A549 (cell line): ENCODE results near the gene CAMSAP1. TPM values are rescaled to one million over a fixed set of nuclear protein-coding genes. Genes with fewer than 3 reads are reported as not detected.

Source experiments
- ATAC-seq, 2 experiments: fragments of 200-7000 bp in 1 of 2; fragments of >200 bp in 1 of 2; cut with Nextera tagmentation in 1 of 2; cut with Tn5 transposase in 1 of 2; 3 replicates each; pipeline versions ENCODE4 v1.8.0 to v1.9.1; 2018 to 2020; ENCODE audit warnings: mild to moderate bottlenecking in 1 of 2, moderate library complexity in 1 of 2
- CTCF ChIA-PET: fragments of 300-600 bp; sonication (Branson Sonifier 250); formaldehyde crosslinking; extraction: SDS; loops from one replicate; lab custom pipeline; 2021; ENCODE audit warnings: antibody characterized with exemption, inconsistent platforms; lab: Yijun Ruan, JAX
- POLR2A ChIA-PET: fragments of 350-600 bp; formaldehyde crosslinking; extraction: SDS; loops from one replicate; lab custom pipeline; 2021; ENCODE audit warnings: antibody characterized with exemption, inconsistent platforms; lab: Yijun Ruan, JAX
- DNase-seq, 2 experiments: peaks; one replicate each; pipeline versions ENCODE4 v3.0.0 to v3.0.0-alpha.2; 2011 to 2016; ENCODE audit warnings: low read depth in 1 of 2, low spot score in 1 of 2
- FAIRE-seq: peaks from 2 replicates; lab custom pipeline; 2011; peaks lifted over from hg19 to GRCh38; lab: Jason Lieb, UNC
- H3K27ac ChIP-seq, 2 experiments: fragments of >200 bp; sonication (Bioruptor Twin); formaldehyde crosslinking; 3 replicates each; pipeline ENCODE4 v1.5.1; 2016 to 2017
- H3K4me1 ChIP-seq: fragments of >200 bp; sonication (Bioruptor Twin); formaldehyde crosslinking; 3 replicates; pipeline ENCODE4 v1.6.1; 2016
- H3K4me2 ChIP-seq: fragments of >200 bp; sonication (Bioruptor Twin); formaldehyde crosslinking; 3 replicates; pipeline ENCODE4 v1.6.1; 2016
- H3K4me3 ChIP-seq: fragments of >200 bp; sonication (Bioruptor Twin); formaldehyde crosslinking; 3 replicates; pipeline ENCODE4 v1.5.1; 2016
- H3K9me3 ChIP-seq: fragments of >200 bp; sonication (Bioruptor Twin); formaldehyde crosslinking; 3 replicates; pipeline ENCODE4 v1.6.1; 2016
- BHLHE40 ChIP-seq: IDR thresholded peaks from 2 replicates; pipeline ENCODE4 v1.6.1; 2012; ENCODE audit warnings: low read depth, low read length, inconsistent platforms
- CEBPB ChIP-seq, 2 experiments: fragments of >200 bp in 1 of 2; sonication (Bioruptor Twin) in 1 of 2; formaldehyde crosslinking in 1 of 2; IDR thresholded peaks; 2 replicates each; pipeline ENCODE4 v1.6.1; 2012 to 2016
- CHD2 ChIP-seq: fragments of 150-350 bp; IDR thresholded peaks from 2 replicates; pipeline ENCODE4 v1.6.1; 2014; ENCODE audit warnings: low read length; ENCODE audit not compliant: partially characterized antibody
- EHMT2 ChIP-seq: fragments of 200-600 bp; sonication (generic); IDR thresholded peaks from 2 replicates; pipeline ENCODE4 v1.6.1; 2016; ENCODE audit warnings: antibody characterized with exemption, low read depth, mild to moderate bottlenecking, moderate library complexity
- ESRRA ChIP-seq: fragments of 150-350 bp; IDR thresholded peaks from 2 replicates; pipeline ENCODE4 v1.6.1; 2014; ENCODE audit warnings: mild to moderate bottlenecking, low read length, borderline replicate concordance
- FOSL2 ChIP-seq, 2 experiments: fragments of 450-650 bp in 1 of 2; fragments of >200 bp in 1 of 2; sonication (Bioruptor Twin) in 1 of 2; formaldehyde crosslinking; IDR thresholded peaks; 2 replicates each; pipeline versions ENCODE4 v1.5.0 to v1.6.1; 2016 to 2020; ENCODE audit warnings: mild to moderate bottlenecking in 1 of 2, moderate library complexity in 1 of 2
- FOXS1 ChIP-seq: fragments of 250-450 bp; sonication (Bioruptor Pico); IDR thresholded peaks from 2 replicates; pipeline ENCODE4 v1.5.0; 2020; ENCODE audit warnings: mild to moderate bottlenecking, moderate library complexity
- HDAC2 ChIP-seq: fragments of 200-600 bp; sonication (generic); IDR thresholded peaks from 2 replicates; pipeline ENCODE4 v1.6.1; 2016
- JUNB ChIP-seq: fragments of >200 bp; sonication (Bioruptor Twin); formaldehyde crosslinking; IDR thresholded peaks from 2 replicates; pipeline ENCODE4 v1.6.1; 2016
- KDM1A ChIP-seq: fragments of 200-600 bp; sonication (generic); IDR thresholded peaks from 2 replicates; pipeline ENCODE4 v1.6.1; 2016; ENCODE audit warnings: low read depth, mild to moderate bottlenecking
- KDM5A ChIP-seq: fragments of 200-600 bp; sonication (generic); IDR thresholded peaks from 2 replicates; pipeline ENCODE4 v1.6.1; 2016; ENCODE audit warnings: antibody characterized with exemption, mild to moderate bottlenecking
- NFE2L2 ChIP-seq: fragments of 150-350 bp; conservative IDR thresholded peaks from 2 replicates; pipeline ENCODE4 v1.6.1; 2014; ENCODE audit warnings: low read length
- RCOR1 ChIP-seq: fragments of 150-350 bp; IDR thresholded peaks from 2 replicates; pipeline ENCODE4 v1.6.1; 2014; ENCODE audit warnings: antibody characterized with exemption, low read length, low read depth
- RFX5 ChIP-seq: fragments of 450-650 bp; IDR thresholded peaks from 2 replicates; pipeline ENCODE4 v1.7.1; 2014; ENCODE audit warnings: antibody characterized with exemption, mild to moderate bottlenecking, moderate library complexity
- SMC3 ChIP-seq: fragments of >200 bp; sonication (Bioruptor Twin); formaldehyde crosslinking; IDR thresholded peaks from 3 replicates; pipeline ENCODE4 v1.6.1; 2018; ENCODE audit warnings: inconsistent platforms
- TFCP2L1 ChIP-seq: fragments of 250-450 bp; sonication (Bioruptor Pico); IDR thresholded peaks from 2 replicates; pipeline ENCODE4 v1.5.0; 2021; ENCODE audit warnings: mild to moderate bottlenecking
- WGBS: methylation state at CpG from one replicate; pipeline ENCODE4 v1.1.6; 2017; ENCODE audit errors: missing lambda C conversion rate; 5-methylcytosine and 5-hydroxymethylcytosine counted together
- polyA plus RNA-seq, 4 experiments: library from polyadenylated mRNA; depleted of rRNA in 3 of 4; stranded (reverse); fragments of >200 nt; fragmentation: RNase III in 1 of 4; extraction: RNeasy Plus Mini Kit Qiagen cat#74134 plus additional on column Dnase treatment in 1 of 4; gene quantifications; 2 replicates in 3 of 4; 3 replicates in 1 of 4; pipeline ENCODE4 v1.2.3, GENCODE V29; 2011 to 2017
- TF ChIP-seq, protein P1 (sequence below): IDR thresholded peaks from 2 replicates; pipeline ENCODE4 v1.6.1; 2012
- TF ChIP-seq, protein P2 (sequence below): fragments of 450-650 bp; IDR thresholded peaks from 2 replicates; pipeline ENCODE4 v1.6.1; 2014; ENCODE audit warnings: antibody characterized with exemption
- TF ChIP-seq, protein P3 (sequence below): fragments of 150-350 bp; IDR thresholded peaks from 2 replicates; pipeline ENCODE4 v1.6.1; 2014; ENCODE audit warnings: low read depth, mild to moderate bottlenecking, low read length
- TF ChIP-seq, protein P4 (sequence below): fragments of 200-600 bp; sonication (generic); IDR thresholded peaks from 2 replicates; pipeline ENCODE4 v1.6.1; 2016; ENCODE audit warnings: antibody characterized with exemption, mild to moderate bottlenecking, moderate library complexity
- TF ChIP-seq, protein P5 (sequence below): IDR thresholded peaks from 2 replicates; pipeline ENCODE4 v1.6.1; 2012; ENCODE audit warnings: low read depth, borderline replicate concordance
- TF ChIP-seq, protein P6 (sequence below): fragments of >200 bp; sonication (Bioruptor Twin); formaldehyde crosslinking; IDR thresholded peaks from 3 replicates; pipeline ENCODE4 v1.6.1; 2016
- TF ChIP-seq, protein P7 (sequence below): fragments of 250-450 bp; sonication (Bioruptor Pico); IDR thresholded peaks from 2 replicates; pipeline ENCODE4 v1.5.0; 2020; ENCODE audit warnings: low read depth, mild to moderate bottlenecking, moderate library complexity

The CAMSAP1 gene
- polyA plus RNA-seq, 2 of the 4 experiments (the other 2 are of a cell fraction), result 8.6 to 15.0 TPM

DNA sequence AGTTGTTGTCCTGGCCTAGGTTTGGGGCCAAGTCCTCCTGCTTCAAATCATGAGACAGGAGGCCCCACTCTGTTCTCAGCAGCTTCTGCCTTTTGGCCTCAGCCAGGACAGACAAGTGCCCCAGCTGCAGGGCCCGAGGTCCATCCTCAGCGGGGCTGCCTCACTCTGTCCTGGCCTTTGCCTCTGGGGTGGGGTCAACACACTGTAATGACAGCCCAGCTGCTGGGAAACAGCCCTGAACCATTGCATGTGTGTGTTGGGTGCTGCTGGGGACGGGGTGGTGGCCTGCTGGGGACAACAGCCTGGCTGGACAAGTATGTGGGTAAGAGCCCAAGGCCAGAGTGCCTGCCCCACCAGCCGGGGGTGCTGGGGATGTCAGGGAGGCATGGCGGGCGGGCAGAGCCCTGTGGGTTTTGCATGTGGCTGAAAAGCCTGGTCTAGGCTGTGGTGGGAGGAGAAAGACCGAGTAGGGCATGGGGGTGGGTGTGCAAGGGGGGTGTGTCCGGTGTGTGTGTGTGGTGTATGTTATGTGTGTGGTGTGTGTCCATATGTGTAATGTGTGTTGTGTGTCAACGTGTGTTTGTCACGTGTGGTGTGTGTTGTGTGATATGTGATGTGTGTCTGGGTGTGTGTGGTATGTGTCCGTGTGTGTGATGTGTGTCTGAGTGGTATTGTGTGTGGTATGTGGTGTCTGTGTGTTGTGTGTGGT, 133.7 kb downstream of the CAMSAP1 start:
- ATAC-seq (no peak), FAIRE-seq (no peak), DNase-seq (no peak)
- CTCF ChIA-PET, result interaction anchor here (1.0 to 1.6 kb wide), 2 partner anchors 18 to 67 kb away, joined by 3 read pairs; no protein-coding TSS in a partner anchor
- TF ChIP-seq FOSL2 (IDR thresholded peaks at IDR 0.05) (no peak), FOSL2 (CRISPR knock-in tag; IDR thresholded peaks at IDR 0.05) (no peak), KDM5A (no peak), BHLHE40 (no peak), FOXS1 (CRISPR knock-in tag) (no peak), JUNB (no peak), EHMT2 (no peak), CHD2 (no peak), HDAC2 (no peak), KDM1A (no peak), CEBPB (IDR thresholded peaks at IDR 0.05) (no peak), ESRRA (no peak), RCOR1 (no peak), TFCP2L1 (CRISPR knock-in tag) (no peak)
- TF ChIP-seq, protein P1, sequence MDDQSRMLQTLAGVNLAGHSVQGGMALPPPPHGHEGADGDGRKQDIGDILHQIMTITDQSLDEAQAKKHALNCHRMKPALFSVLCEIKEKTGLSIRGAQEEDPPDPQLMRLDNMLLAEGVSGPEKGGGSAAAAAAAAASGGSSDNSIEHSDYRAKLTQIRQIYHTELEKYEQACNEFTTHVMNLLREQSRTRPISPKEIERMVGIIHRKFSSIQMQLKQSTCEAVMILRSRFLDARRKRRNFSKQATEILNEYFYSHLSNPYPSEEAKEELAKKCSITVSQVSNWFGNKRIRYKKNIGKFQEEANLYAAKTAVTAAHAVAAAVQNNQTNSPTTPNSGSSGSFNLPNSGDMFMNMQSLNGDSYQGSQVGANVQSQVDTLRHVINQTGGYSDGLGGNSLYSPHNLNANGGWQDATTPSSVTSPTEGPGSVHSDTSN, result no peak
- TF ChIP-seq, protein P2, sequence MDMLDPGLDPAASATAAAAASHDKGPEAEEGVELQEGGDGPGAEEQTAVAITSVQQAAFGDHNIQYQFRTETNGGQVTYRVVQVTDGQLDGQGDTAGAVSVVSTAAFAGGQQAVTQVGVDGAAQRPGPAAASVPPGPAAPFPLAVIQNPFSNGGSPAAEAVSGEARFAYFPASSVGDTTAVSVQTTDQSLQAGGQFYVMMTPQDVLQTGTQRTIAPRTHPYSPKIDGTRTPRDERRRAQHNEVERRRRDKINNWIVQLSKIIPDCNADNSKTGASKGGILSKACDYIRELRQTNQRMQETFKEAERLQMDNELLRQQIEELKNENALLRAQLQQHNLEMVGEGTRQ, result no peak
- TF ChIP-seq, protein P3, sequence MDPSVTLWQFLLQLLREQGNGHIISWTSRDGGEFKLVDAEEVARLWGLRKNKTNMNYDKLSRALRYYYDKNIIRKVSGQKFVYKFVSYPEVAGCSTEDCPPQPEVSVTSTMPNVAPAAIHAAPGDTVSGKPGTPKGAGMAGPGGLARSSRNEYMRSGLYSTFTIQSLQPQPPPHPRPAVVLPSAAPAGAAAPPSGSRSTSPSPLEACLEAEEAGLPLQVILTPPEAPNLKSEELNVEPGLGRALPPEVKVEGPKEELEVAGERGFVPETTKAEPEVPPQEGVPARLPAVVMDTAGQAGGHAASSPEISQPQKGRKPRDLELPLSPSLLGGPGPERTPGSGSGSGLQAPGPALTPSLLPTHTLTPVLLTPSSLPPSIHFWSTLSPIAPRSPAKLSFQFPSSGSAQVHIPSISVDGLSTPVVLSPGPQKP, result no peak
- TF ChIP-seq, protein P4, sequence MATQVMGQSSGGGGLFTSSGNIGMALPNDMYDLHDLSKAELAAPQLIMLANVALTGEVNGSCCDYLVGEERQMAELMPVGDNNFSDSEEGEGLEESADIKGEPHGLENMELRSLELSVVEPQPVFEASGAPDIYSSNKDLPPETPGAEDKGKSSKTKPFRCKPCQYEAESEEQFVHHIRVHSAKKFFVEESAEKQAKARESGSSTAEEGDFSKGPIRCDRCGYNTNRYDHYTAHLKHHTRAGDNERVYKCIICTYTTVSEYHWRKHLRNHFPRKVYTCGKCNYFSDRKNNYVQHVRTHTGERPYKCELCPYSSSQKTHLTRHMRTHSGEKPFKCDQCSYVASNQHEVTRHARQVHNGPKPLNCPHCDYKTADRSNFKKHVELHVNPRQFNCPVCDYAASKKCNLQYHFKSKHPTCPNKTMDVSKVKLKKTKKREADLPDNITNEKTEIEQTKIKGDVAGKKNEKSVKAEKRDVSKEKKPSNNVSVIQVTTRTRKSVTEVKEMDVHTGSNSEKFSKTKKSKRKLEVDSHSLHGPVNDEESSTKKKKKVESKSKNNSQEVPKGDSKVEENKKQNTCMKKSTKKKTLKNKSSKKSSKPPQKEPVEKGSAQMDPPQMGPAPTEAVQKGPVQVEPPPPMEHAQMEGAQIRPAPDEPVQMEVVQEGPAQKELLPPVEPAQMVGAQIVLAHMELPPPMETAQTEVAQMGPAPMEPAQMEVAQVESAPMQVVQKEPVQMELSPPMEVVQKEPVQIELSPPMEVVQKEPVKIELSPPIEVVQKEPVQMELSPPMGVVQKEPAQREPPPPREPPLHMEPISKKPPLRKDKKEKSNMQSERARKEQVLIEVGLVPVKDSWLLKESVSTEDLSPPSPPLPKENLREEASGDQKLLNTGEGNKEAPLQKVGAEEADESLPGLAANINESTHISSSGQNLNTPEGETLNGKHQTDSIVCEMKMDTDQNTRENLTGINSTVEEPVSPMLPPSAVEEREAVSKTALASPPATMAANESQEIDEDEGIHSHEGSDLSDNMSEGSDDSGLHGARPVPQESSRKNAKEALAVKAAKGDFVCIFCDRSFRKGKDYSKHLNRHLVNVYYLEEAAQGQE, result no peak
- no peak overlapping the region for H3K27ac ChIP-seq
- no peaks in the 10 kb centered on the region for H3K4me1 ChIP-seq
- POLR2A ChIA-PET, result no interaction called here
- H3K4me2 ChIP-seq, result no peak overlapping the region
- H3K4me3 ChIP-seq, result no peak overlapping the region
- H3K9me3 ChIP-seq, result no peaks in the 10 kb centered on the region
- WGBS, result 35% methylated on average over 6 of the region's 11 CpGs

DNA sequence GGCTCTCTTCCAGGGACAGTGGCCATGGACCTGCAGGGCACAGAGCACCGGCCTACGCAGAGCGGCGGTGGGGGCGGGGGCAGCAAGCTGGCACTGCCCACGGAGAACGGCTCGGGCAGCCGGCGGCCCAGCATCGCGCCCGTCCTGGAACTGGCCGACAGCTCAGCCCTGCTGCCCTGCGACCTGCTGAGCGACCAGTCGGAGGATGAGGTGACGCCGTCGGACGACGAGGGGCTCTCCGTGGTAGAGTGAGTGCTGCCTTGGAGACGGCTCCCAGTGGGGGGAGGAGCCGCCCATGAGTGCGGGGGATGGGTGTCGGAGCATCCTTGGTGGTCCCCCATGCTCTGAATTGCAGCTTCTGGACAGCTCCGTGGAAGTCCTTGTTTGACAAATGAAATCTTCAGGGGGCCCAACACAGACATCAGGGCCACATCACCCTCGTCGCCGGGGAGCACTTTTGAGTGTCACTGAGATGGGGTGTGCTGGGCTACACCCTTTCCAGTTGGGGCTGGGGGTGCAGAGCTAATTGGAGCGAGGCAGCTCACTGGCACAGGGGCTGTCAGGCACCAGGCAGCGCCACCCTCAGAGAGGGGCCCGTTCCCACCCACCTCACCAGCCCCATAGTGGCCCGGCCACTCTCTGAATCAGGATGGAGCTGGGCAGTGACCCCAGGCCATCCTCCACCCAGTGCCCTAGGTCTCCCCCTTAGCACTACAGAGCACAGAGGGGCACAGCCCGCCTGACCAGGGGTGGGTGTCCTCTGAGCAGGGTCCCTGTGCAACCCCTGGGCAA, 134.4 kb downstream of the CAMSAP1 start:
- POLR2A ChIA-PET, result no interaction called here
- FAIRE-seq (no peak), ATAC-seq (no peak), DNase-seq (no peak)
- WGBS, result 67% methylated on average over 32 of the region's 36 CpGs
- TF ChIP-seq RFX5 (no peak), NFE2L2 (no peak), SMC3 (no peak)
- TF ChIP-seq, protein P5, sequence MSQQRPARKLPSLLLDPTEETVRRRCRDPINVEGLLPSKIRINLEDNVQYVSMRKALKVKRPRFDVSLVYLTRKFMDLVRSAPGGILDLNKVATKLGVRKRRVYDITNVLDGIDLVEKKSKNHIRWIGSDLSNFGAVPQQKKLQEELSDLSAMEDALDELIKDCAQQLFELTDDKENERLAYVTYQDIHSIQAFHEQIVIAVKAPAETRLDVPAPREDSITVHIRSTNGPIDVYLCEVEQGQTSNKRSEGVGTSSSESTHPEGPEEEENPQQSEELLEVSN, result no peak
- TF ChIP-seq, protein P6, sequence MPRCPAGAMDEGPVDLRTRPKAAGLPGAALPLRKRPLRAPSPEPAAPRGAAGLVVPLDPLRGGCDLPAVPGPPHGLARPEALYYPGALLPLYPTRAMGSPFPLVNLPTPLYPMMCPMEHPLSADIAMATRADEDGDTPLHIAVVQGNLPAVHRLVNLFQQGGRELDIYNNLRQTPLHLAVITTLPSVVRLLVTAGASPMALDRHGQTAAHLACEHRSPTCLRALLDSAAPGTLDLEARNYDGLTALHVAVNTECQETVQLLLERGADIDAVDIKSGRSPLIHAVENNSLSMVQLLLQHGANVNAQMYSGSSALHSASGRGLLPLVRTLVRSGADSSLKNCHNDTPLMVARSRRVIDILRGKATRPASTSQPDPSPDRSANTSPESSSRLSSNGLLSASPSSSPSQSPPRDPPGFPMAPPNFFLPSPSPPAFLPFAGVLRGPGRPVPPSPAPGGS, result no peak
- TF ChIP-seq, protein P7, sequence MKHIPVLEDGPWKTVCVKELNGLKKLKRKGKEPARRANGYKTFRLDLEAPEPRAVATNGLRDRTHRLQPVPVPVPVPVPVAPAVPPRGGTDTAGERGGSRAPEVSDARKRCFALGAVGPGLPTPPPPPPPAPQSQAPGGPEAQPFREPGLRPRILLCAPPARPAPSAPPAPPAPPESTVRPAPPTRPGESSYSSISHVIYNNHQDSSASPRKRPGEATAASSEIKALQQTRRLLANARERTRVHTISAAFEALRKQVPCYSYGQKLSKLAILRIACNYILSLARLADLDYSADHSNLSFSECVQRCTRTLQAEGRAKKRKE (CRISPR knock-in tag), result no peak
- Histone ChIP-seq H3K4me1 (no peaks in the 10 kb centered on the region), H3K9me3 (no peaks in the 10 kb centered on the region), H3K27ac (no peak overlapping the region), H3K4me2 (no peak overlapping the region), H3K4me3 (no peak overlapping the region)
- CTCF ChIA-PET, result interaction anchor here (1.0 to 1.6 kb wide), 2 partner anchors 19 to 66 kb away, joined by 3 read pairs; no protein-coding TSS in a partner anchor
